ENCODE measurements around the gene UTP11. TPM values are rescaled to one million over a fixed set of nuclear protein-coding genes. Genes with fewer than 3 reads are reported as not detected.

UTP11 gene, protein sequence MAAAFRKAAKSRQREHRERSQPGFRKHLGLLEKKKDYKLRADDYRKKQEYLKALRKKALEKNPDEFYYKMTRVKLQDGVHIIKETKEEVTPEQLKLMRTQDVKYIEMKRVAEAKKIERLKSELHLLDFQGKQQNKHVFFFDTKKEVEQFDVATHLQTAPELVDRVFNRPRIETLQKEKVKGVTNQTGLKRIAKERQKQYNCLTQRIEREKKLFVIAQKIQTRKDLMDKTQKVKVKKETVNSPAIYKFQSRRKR
- 49.7 and 52.2 TPM in 2 replicates for total RNA-seq

GRCh38 chr1:38012363-38013226 lies at the start of gene UTP11:
TSS of gene UTP11 (plus strand) at chr1:38012734. CDS start at chr1:38012803, 69 bp downstream.

DNA sequence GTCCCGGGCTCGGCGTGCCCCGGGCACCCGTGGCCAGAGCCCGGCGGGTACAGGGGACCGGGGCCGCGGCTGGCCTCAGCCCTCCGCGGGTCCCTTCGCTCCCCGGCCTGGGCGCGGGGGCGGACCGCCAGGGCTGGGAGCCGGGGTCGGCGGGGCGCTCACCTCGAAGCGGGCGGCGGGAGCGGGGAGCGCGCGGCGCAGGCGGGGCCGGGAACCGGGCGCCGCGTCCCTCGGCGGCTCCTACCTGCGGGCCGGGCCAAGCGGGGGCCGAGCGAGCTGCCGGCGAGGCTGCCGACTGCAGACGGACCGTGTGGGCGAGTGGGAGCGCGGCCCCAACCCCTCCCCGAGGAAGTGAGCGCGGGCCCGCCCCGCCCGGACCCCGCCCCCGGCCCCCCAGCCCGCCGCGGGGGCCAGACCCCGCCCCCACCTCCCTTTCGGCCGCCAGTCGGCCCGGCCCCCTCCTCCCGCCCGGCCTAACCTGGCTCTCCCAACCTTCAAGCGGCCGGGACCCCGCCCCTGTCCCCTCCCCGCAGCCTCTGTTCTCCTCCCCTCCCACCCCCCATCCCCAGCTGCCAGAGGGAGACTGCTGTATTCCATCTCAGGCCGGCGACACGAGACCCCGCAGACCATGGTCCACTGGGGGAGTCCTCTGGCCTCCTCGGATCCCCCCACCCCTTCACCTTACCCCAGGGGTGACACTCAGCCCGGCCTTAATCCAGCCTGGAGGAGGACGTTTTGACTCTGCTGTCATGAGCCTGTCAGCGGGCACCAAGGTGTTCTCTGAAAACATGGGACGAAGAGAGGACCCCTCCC lies 7.1 kb upstream of the UTP11 start, which contains the start of gene FHL3:
Gene FHL3 (minus strand): TSS at position 320 of the 813 bp plus-strand sequence. CDS start 6,102 bp downstream, outside the sequence.

DNA sequence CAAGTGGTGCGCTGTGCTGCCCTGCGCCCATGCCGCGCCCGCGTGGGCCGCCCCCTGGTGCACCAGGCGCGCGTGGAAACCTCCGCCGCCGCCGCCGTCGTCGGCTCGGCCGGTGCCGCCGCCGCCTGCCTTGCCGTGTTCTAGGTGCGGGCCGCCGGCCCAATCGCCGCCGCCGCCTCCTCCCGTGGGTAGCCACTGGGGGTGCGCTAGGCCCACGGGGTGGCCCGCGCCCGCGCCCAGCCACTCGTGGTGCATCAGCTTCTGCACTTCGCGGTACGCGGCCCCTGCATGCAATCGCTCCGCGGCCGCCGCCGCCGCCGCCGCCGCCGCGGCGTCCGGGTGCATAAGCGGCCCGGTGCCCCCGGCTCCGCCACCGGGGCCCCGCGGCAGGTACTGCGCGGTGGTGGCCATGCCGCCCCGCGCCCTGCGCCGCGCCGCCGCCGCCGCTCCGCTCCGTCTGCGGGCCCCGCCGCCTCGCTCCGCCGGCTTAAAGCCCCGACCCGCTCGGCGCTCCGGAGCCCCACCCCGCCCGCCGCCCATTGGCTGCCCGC lies 33.9 kb downstream of the UTP11 start, which contains the start of gene POU3F1:
Gene POU3F1 (minus strand): TSS at position 461 of the 551 bp plus-strand sequence. CDS start 50 bp downstream, at position 411.

Small RNA genes within 50 kb of the gene (small RNA-seq; reads per million reads assigned to genes)
- gene RNU6-510P: not detected

Other genes with a start within 250 kb of the UTP11 start
- gene EPHA10, start 247.6 kb upstream of the UTP11 start, total RNA-seq: not detected in 2 replicates
- 0.65 and 0.76 TPM in 2 replicates for gene MANEAL, start 218.9 kb upstream of the UTP11 start, total RNA-seq
- gene C1orf122, start 204.9 kb upstream of the UTP11 start, total RNA-seq: 20.5 and 51.2 TPM in 2 replicates
- gene YRDC, start 204.5 kb upstream of the UTP11 start, total RNA-seq: 6.9 and 9.0 TPM in 2 replicates
- gene MTF1, start 153.1 kb upstream of the UTP11 start, total RNA-seq: 4.3 and 4.6 TPM in 2 replicates
- gene INPP5B, start 65.7 kb upstream of the UTP11 start, total RNA-seq: 31.0 and 31.8 TPM in 2 replicates
- 74.0 and 78.4 TPM in 2 replicates for gene SF3A3, start 22.7 kb upstream of the UTP11 start, total RNA-seq
- 14.5 and 14.8 TPM in 2 replicates for gene FHL3, start 7.2 kb upstream of the UTP11 start, total RNA-seq
- under 0.01 TPM in 1 of 2 replicates, not detected in the other for gene POU3F1, start 34.1 kb downstream of the UTP11 start, total RNA-seq